HCT116 (cell line): ENCODE data around the gene MRAS. TPM values are rescaled to one million over a fixed set of nuclear protein-coding genes. Genes with fewer than 3 reads are reported as not detected.

Source experiments
- ATAC-seq: fragments of 200-7000 bp; cut with Tn5 transposase; 2 replicates; pipeline ENCODE4 v1.9.1; 2020; ENCODE audit warnings: mild to moderate bottlenecking, moderate library complexity
- BruUV-seq: library from RNA; stranded (reverse); fragments of 400-500 nt; replicated peaks from 2 replicates; lab custom pipeline; 2021; lab: Mats Ljungman, UMichigan
- CTCF ChIA-PET: fragments of 300-600 bp; sonication (Branson Sonifier 250); formaldehyde crosslinking; loops from one replicate; lab custom pipeline; 2021; ENCODE audit warnings: antibody characterized with exemption; lab: Charles Lee
- POLR2A ChIA-PET: fragments of 300-600, 350-600 bp; sonication (Branson Sonifier 250); formaldehyde crosslinking; loops from one replicate; lab custom pipeline; 2021; ENCODE audit warnings: antibody characterized with exemption; lab: Charles Lee
- RAD21 ChIA-PET, 2 experiments: fragments of 300-600 bp; sonication (Branson Sonifier 250); formaldehyde crosslinking; loops; one replicate each; lab custom pipeline; 2023; ENCODE audit warnings: low total read pairs in 2 of 2; ENCODE audit not compliant: uncharacterized antibody in 2 of 2, unreplicated experiment in 2 of 2, low non-redundant PET in 1 of 2; lab: Charles Lee
- DNase-seq: peaks from one replicate; pipeline ENCODE4 v3.0.0-alpha.2; 2010; ENCODE audit warnings: low read depth, low spot score
- H2AFZ ChIP-seq: fragments of 200-600 bp; shearing (Covaris generic), sonication (generic); 2 replicates; pipeline ENCODE4 v1.6.1; 2017; ENCODE audit warnings: low read depth, mixed run types, mixed read lengths, antibody characterized with exemption, low read length; ENCODE audit not compliant: poor library complexity, severe bottlenecking
- H3K27ac ChIP-seq: 2 replicates; pipeline ENCODE4 v1.5.1; 2012; ENCODE audit warnings: low read depth, low read length
- H3K27me3 ChIP-seq: fragments of 200-600 bp; sonication (generic); 2 replicates; pipeline ENCODE4 v1.6.1; 2016; ENCODE audit warnings: mixed run types, low read length, mixed read lengths; ENCODE audit not compliant: insufficient read depth
- H3K36me3 ChIP-seq, 2 experiments: fragments of 200-500 bp in 1 of 2; fragments of 200-600 bp in 1 of 2; sonication (Bioruptor generic) in 1 of 2; sonication (generic) in 1 of 2; 2 replicates each; pipeline versions ENCODE4 v1.5.1 to v1.6.1; 2014 to 2016; ENCODE audit warnings: low read length in 2 of 2, inconsistent platforms in 1 of 2, mixed read lengths in 1 of 2, mixed run types in 1 of 2; ENCODE audit not compliant: insufficient read depth in 2 of 2, control insufficient read depth in 1 of 2
- H3K4me1 ChIP-seq, 2 experiments: fragments of 200-600 bp in 1 of 2; sonication (generic) in 1 of 2; 2 replicates each; pipeline versions ENCODE4 v1.5.1 to v1.6.1; 2012 to 2017; ENCODE audit warnings: low read length in 2 of 2, inconsistent platforms in 1 of 2, mild to moderate bottlenecking in 1 of 2, mixed read lengths in 1 of 2, mixed run types in 1 of 2, moderate library complexity in 1 of 2; ENCODE audit not compliant: insufficient read depth in 2 of 2, control insufficient read depth in 1 of 2
- H3K4me2 ChIP-seq: fragments of 200-600 bp; sonication (generic); 2 replicates; pipeline ENCODE4 v1.6.1; 2017; ENCODE audit warnings: mixed run types, low read length, mixed read lengths
- H3K4me3 ChIP-seq, 2 experiments: fragments of 200-600 bp in 1 of 2; sonication (generic) in 1 of 2; replicated peaks in 1 of 2; 2 replicates each; pipeline ENCODE4 v1.5.1; 2011 to 2016; ENCODE audit warnings: low read length in 2 of 2, control low read depth in 1 of 2, low read depth in 1 of 2, mild to moderate bottlenecking in 1 of 2, mixed read lengths in 1 of 2, mixed run types in 1 of 2
- H3K79me2 ChIP-seq: fragments of 200-600 bp; sonication (generic); 2 replicates; pipeline ENCODE4 v1.6.1; 2017; ENCODE audit warnings: mild to moderate bottlenecking, mixed run types, low read length, moderate library complexity, mixed read lengths; ENCODE audit not compliant: insufficient read depth
- H3K9ac ChIP-seq: fragments of 200-600 bp; sonication (generic); 2 replicates; pipeline ENCODE4 v1.6.1; 2016; ENCODE audit warnings: low read length, mixed read lengths
- H3K9me2 ChIP-seq: fragments of 200-600 bp; sonication (generic), shearing (Covaris generic); 2 replicates; pipeline ENCODE4 v1.6.1; 2017; ENCODE audit warnings: mixed run types, mild to moderate bottlenecking, moderate library complexity; ENCODE audit not compliant: insufficient read depth
- H3K9me3 ChIP-seq, 2 experiments: fragments of 200-500 bp in 1 of 2; fragments of 200-600 bp in 1 of 2; sonication (Bioruptor generic) in 1 of 2; sonication (generic) in 1 of 2; 2 replicates each; pipeline ENCODE4 v1.6.1; 2014 to 2017; ENCODE audit warnings: low read length in 2 of 2, mixed read lengths in 2 of 2, inconsistent platforms in 1 of 2, low read depth in 1 of 2, mild to moderate bottlenecking in 1 of 2, mixed run types in 1 of 2, moderate library complexity in 1 of 2; ENCODE audit not compliant: control insufficient read depth in 1 of 2, insufficient read depth in 1 of 2
- H4K20me1 ChIP-seq: fragments of 200-600 bp; sonication (generic), shearing (Covaris generic); 2 replicates; pipeline ENCODE4 v1.6.1; 2017; ENCODE audit warnings: mixed run types, mild to moderate bottlenecking, moderate library complexity; ENCODE audit not compliant: insufficient read depth
- CBX3 ChIP-seq: IDR thresholded peaks from 2 replicates; pipeline ENCODE4 v1.6.1; 2012; ENCODE audit warnings: low read depth
- EGR1 ChIP-seq: IDR thresholded peaks from 2 replicates; pipeline ENCODE4 v1.6.1; 2012; ENCODE audit warnings: low read depth
- ELF1 ChIP-seq: IDR thresholded peaks from 2 replicates; pipeline ENCODE4 v1.6.1; 2012; ENCODE audit warnings: low read depth, borderline replicate concordance
- EZH2 ChIP-seq: fragments of 200-600 bp; sonication (generic); IDR thresholded peaks from 2 replicates; pipeline ENCODE4 v1.6.1; 2017; ENCODE audit warnings: antibody characterized with exemption, mixed run types
- EZH2phosphoT487 ChIP-seq: fragments of 200-600 bp; IDR thresholded peaks from 2 replicates; pipeline ENCODE4 v1.6.1; 2018; ENCODE audit warnings: antibody characterized with exemption, borderline replicate concordance
- FOSL1 ChIP-seq: IDR thresholded peaks from 2 replicates; pipeline ENCODE4 v1.6.1; 2012; ENCODE audit warnings: low read depth
- JUND ChIP-seq: IDR thresholded peaks from 2 replicates; pipeline ENCODE4 v1.6.1; 2012
- POLR2A ChIP-seq: IDR thresholded peaks from 2 replicates; pipeline ENCODE4 v1.7.0; 2011; ENCODE audit warnings: borderline replicate concordance; ENCODE audit not compliant: insufficient read depth, insufficient read length; ENCODE audit errors: extremely low read depth
- RAD21 ChIP-seq: IDR thresholded peaks from 2 replicates; pipeline ENCODE4 v1.6.1; 2012; ENCODE audit warnings: low read depth, mild to moderate bottlenecking
- REST ChIP-seq: IDR thresholded peaks from 2 replicates; pipeline ENCODE4 v1.6.1; 2012; ENCODE audit warnings: low read depth
- SIN3A ChIP-seq: IDR thresholded peaks from 2 replicates; pipeline ENCODE4 v1.6.1; 2012; ENCODE audit warnings: low read depth
- SP1 ChIP-seq: IDR thresholded peaks from 2 replicates; pipeline ENCODE4 v1.6.1; 2012; ENCODE audit warnings: low read depth
- SRF ChIP-seq: IDR thresholded peaks from 2 replicates; pipeline ENCODE4 v1.6.1; 2012; ENCODE audit warnings: low read depth
- TCF7L2 ChIP-seq: IDR thresholded peaks from 2 replicates; pipeline ENCODE4 v1.7.0; 2011; ENCODE audit warnings: borderline replicate concordance, inconsistent platforms; ENCODE audit not compliant: insufficient read depth, insufficient read length; ENCODE audit errors: extremely low read depth
- YY1 ChIP-seq: IDR thresholded peaks from 2 replicates; pipeline ENCODE4 v1.6.1; 2011; ENCODE audit warnings: low read length, low read depth, moderate library complexity, mild to moderate bottlenecking; ENCODE audit not compliant: insufficient replicate concordance; ENCODE audit errors: extremely low read depth
- ZBTB33 ChIP-seq: IDR thresholded peaks from 2 replicates; pipeline ENCODE4 v1.6.1; 2011; ENCODE audit warnings: mild to moderate bottlenecking, low read length, moderate library complexity; ENCODE audit not compliant: insufficient replicate concordance; ENCODE audit errors: extremely low read depth
- ZFX ChIP-seq: fragments of 450-650 bp; IDR thresholded peaks from 2 replicates; pipeline ENCODE4 v1.6.1; 2017
- intact Hi-C: fragments of 100-400 bp; cut with micrococcal nuclease; formaldehyde crosslinking; loops from 2 replicates; pipeline ENCODE4 v1.10.0; 2022
- total RNA-seq: library from RNA; stranded (reverse); gene quantifications from one replicate; pipeline ENCODE4 v1.2.1, GENCODE V29; 2021; ENCODE audit not compliant: unreplicated experiment

Gene MRAS
- total RNA-seq, 1 experiment from 2014 or later, result 13.5 TPM

GRCh38 chr3:138442433-138442832, 94.1 kb downstream of the MRAS start:
- Histone ChIP-seq H2AFZ (peak overlapping the region; percentile 71), H3K27me3 (no peaks in the 10 kb centered on the region), H3K4me2 (peak overlapping the region; percentile 60), H3K36me3 (no peaks in the 10 kb centered on the region), H3K27ac (no peak overlapping the region), H3K9me2 (no peaks in the 10 kb centered on the region), H3K4me3 (peak overlapping the region in 1 of 2 experiments; percentile 6; a peak in 1 of 4 replicates), H3K9me3 (no peaks in the 10 kb centered on the region), H3K9ac (0 out of 2 replicates have a peak overlapping the region, but pooled peaks have one; percentile 0), H3K79me2 (no peaks in the 10 kb centered on the region), H4K20me1 (no peaks in the 10 kb centered on the region)
- no TSS peak for BruUV-seq
- ChIA-PET CTCF (interaction anchor here (0.8 to 1.5 kb wide), 5 partner anchors 11 to 493 kb away, joined by 3 to 5 read pairs (median 4); partner anchors contain the start of gene CEP70), POLR2A (no interaction called here), RAD21 (no interaction called here)
- ATAC-seq (peak; percentile 98), DNase-seq (peak; percentile 60)
- intact Hi-C loops, result no loop called here
- TF ChIP-seq SIN3A (no peak), SRF (no peak), EGR1 (no peak), ZFX (no peak), TCF7L2 (peak; percentile 42), REST (no peak), SP1 (no peak), RAD21 (no peak), EZH2 (no peak), EZH2phosphoT487 (no peak), FOSL1 (peak; percentile 66), POLR2A (no peak), JUND (no peak), YY1 (no peak), CBX3 (no peak), ELF1 (no peak), ZBTB33 (no peak)
- TF ChIP-seq, all 23 proteins: peak for 2
- peaks cover 14 to 18% of the 10 kb centered on the region in 2 experiments for H3K4me1 ChIP-seq
